MM.1S (cell line): ENCODE measurements around the gene PTPRG.

ENCODE experiments used
- DNase-seq: peaks from one replicate; pipeline ENCODE4 v3.0.0-alpha.2; 2015
- H2AFZ ChIP-seq: fragments of 300-600 bp; sonication (generic); 2 replicates; pipeline ENCODE4 v1.6.0; 2016; ENCODE audit warnings: antibody characterized with exemption, low read length
- H3F3A ChIP-seq: fragments of 300-600 bp; sonication (generic); 2 replicates; pipeline ENCODE4 v1.6.1; 2016; ENCODE audit warnings: mild to moderate bottlenecking, antibody characterized with exemption, low read length, moderate library complexity, mixed read lengths; ENCODE audit not compliant: insufficient read depth
- H3K27ac ChIP-seq: fragments of 300-600 bp; sonication (generic); 2 replicates; pipeline ENCODE4 v1.5.1; 2016; ENCODE audit warnings: mild to moderate bottlenecking, low read length
- H3K27me3 ChIP-seq: fragments of 300-600 bp; sonication (generic); replicated peaks from 2 replicates; pipeline ENCODE4 v1.6.0; 2016; ENCODE audit warnings: low read length; ENCODE audit not compliant: insufficient read depth
- H3K36me3 ChIP-seq: fragments of 300-600 bp; sonication (generic); replicated peaks from 2 replicates; pipeline ENCODE4 v1.6.1; 2016; ENCODE audit warnings: mild to moderate bottlenecking, low read length, mixed read lengths; ENCODE audit not compliant: insufficient read depth
- H3K4me1 ChIP-seq: fragments of 300-600 bp; sonication (generic); 2 replicates; pipeline ENCODE4 v1.6.1; 2016; ENCODE audit warnings: low read length, mixed read lengths
- H3K4me2 ChIP-seq: fragments of 300-600 bp; sonication (generic); 2 replicates; pipeline ENCODE4 v1.6.0; 2016; ENCODE audit warnings: low read depth, low read length
- H3K4me3 ChIP-seq: fragments of 300-600 bp; sonication (generic); 2 replicates; pipeline ENCODE4 v1.5.1; 2016; ENCODE audit warnings: low read length, mixed read lengths
- H3K79me2 ChIP-seq: fragments of 300-600 bp; sonication (generic); 2 replicates; pipeline ENCODE4 v1.6.1; 2016; ENCODE audit warnings: mixed run types, low read length, mixed read lengths
- H3K9ac ChIP-seq: fragments of 300-600 bp; sonication (generic); 2 replicates; pipeline ENCODE4 v1.6.1; 2016; ENCODE audit warnings: low read length, mixed read lengths
- H3K9me2 ChIP-seq: fragments of 300-600 bp; sonication (generic); replicated peaks from 2 replicates; pipeline ENCODE4 v1.6.1; 2016; ENCODE audit warnings: mild to moderate bottlenecking, low read length, mixed read lengths; ENCODE audit not compliant: insufficient read depth
- H3K9me3 ChIP-seq: fragments of 300-600 bp; sonication (generic); replicated peaks from 2 replicates; pipeline ENCODE4 v1.6.1; 2016; ENCODE audit warnings: mild to moderate bottlenecking, low read length, mixed read lengths; ENCODE audit not compliant: insufficient read depth
- H4K20me1 ChIP-seq: fragments of 300-600 bp; sonication (generic); 2 replicates; pipeline ENCODE4 v1.6.1; 2016; ENCODE audit warnings: mild to moderate bottlenecking, low read length, moderate library complexity, mixed read lengths; ENCODE audit not compliant: insufficient read depth
- EZH2 ChIP-seq: fragments of 300-600 bp; sonication (generic); optimal IDR thresholded peaks from 2 replicates; pipeline ENCODE3; 2017; ENCODE audit warnings: low read depth, mild to moderate bottlenecking, antibody characterized with exemption, low read length, mixed read lengths
- EZH2phosphoT487 ChIP-seq: fragments of 300-600 bp; sonication (generic); IDR thresholded peaks from 2 replicates; pipeline ENCODE4 v1.6.1; 2018; ENCODE audit warnings: antibody characterized with exemption, low read length
- TF ChIP-seq, protein P1 (sequence below): fragments of 300-600 bp; sonication (generic); IDR thresholded peaks from 2 replicates; pipeline ENCODE4 v1.5.1; 2016; ENCODE audit warnings: antibody characterized with exemption, low read length, mixed read lengths

PTPRG gene

DNA sequence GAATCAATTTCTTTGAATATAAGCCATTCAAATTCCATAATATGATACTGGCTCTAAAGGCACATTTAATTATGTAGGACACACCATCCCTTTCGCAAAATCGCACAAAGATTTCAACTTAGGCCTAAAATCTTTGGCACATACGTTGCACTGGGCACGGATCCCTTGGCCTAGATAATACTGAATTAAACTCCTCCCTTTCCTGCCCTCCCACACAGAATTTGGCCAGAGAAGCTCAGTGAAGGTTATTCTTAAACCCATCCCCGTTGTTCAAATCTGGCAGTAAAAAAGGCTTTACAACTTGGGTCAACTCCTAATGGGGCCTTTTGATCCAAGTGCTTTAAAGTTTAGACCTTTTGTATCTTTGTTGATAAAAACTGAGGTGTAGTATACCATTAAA is 247.2 kb downstream of the PTPRG start:
- no peak overlapping the region for H2AFZ ChIP-seq
- peaks cover 6% of the 10 kb centered on the region; the same call in 1 of the 2 replicates for H3K79me2 ChIP-seq
- H3K27ac ChIP-seq, result no peak overlapping the region
- H3F3A ChIP-seq, result no peaks in the 10 kb centered on the region
- no peaks in the 10 kb centered on the region for H3K36me3 ChIP-seq
- no peak for DNase-seq
- TF ChIP-seq, protein P1, sequence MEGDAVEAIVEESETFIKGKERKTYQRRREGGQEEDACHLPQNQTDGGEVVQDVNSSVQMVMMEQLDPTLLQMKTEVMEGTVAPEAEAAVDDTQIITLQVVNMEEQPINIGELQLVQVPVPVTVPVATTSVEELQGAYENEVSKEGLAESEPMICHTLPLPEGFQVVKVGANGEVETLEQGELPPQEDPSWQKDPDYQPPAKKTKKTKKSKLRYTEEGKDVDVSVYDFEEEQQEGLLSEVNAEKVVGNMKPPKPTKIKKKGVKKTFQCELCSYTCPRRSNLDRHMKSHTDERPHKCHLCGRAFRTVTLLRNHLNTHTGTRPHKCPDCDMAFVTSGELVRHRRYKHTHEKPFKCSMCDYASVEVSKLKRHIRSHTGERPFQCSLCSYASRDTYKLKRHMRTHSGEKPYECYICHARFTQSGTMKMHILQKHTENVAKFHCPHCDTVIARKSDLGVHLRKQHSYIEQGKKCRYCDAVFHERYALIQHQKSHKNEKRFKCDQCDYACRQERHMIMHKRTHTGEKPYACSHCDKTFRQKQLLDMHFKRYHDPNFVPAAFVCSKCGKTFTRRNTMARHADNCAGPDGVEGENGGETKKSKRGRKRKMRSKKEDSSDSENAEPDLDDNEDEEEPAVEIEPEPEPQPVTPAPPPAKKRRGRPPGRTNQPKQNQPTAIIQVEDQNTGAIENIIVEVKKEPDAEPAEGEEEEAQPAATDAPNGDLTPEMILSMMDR, result no peak
- TF ChIP-seq EZH2, result no peak
- no peak overlapping the region for H3K4me2 ChIP-seq
- H3K9me2 ChIP-seq, result no peaks in the 10 kb centered on the region
- no peaks in the 10 kb centered on the region for H3K4me1 ChIP-seq
- no peaks in the 10 kb centered on the region for H3K27me3 ChIP-seq
- H3K9ac ChIP-seq, result no peak overlapping the region
- H4K20me1 ChIP-seq, result no peaks in the 10 kb centered on the region
- H3K4me3 ChIP-seq, result no peak overlapping the region
- H3K9me3 ChIP-seq, result no peaks in the 10 kb centered on the region

DNA sequence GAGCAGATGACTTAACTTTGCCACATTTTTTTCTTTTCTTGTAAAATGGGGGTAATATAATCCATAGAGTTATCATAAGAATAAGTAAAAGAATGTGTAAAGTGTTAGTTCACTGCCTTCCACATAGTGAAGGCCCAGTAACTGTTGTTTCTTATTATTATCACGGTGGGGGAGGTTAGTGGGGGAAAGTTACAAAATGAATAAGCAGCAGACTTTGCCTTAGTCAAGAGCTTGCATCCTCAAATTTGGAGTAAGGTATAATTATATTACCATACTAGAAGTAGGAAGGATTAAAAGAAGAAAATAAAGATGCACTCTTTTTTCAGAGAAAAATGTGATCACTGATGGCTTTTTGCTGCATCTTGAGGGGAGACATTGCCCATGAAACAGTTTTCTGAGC is 247.6 kb downstream of the PTPRG start:
- Histone ChIP-seq H3F3A (no peaks in the 10 kb centered on the region), H4K20me1 (no peaks in the 10 kb centered on the region), H3K79me2 (peaks cover 6% of the 10 kb centered on the region; the same call in 1 of the 2 replicates), H2AFZ (no peak overlapping the region), H3K4me1 (no peaks in the 10 kb centered on the region; the same call in 1 of the 2 replicates), H3K27me3 (no peaks in the 10 kb centered on the region), H3K9me3 (no peaks in the 10 kb centered on the region), H3K9ac (no peak overlapping the region), H3K27ac (no peak overlapping the region), H3K36me3 (no peaks in the 10 kb centered on the region), H3K9me2 (no peaks in the 10 kb centered on the region), H3K4me3 (no peak overlapping the region), H3K4me2 (no peak overlapping the region)
- TF ChIP-seq, protein P1, result no peak
- TF ChIP-seq EZH2, result no peak
- TF ChIP-seq EZH2phosphoT487, result no peak
- no peak for DNase-seq

- TF ChIP-seq EZH2phosphoT487 (no peak), EZH2 (no peak)
- TF ChIP-seq, protein P1, result no peak
- no peak for DNase-seq
These were observed 248.5 kb downstream of the PTPRG start for GRCh38 chr3:61809879-61810278.

More at GRCh38 chr3:61809879-61810278, 248.5 kb downstream of the PTPRG start:
- no peak overlapping the region for H3K9ac ChIP-seq
- H3F3A ChIP-seq, result no peaks in the 10 kb centered on the region
- H4K20me1 ChIP-seq, result no peaks in the 10 kb centered on the region
- H3K9me2 ChIP-seq, result no peaks in the 10 kb centered on the region
- H3K27me3 ChIP-seq, result no peaks in the 10 kb centered on the region
- H3K4me3 ChIP-seq, result no peak overlapping the region
- no peak overlapping the region for H3K4me2 ChIP-seq
- no peaks in the 10 kb centered on the region for H3K9me3 ChIP-seq
- H2AFZ ChIP-seq, result no peak overlapping the region
- peaks cover 6% of the 10 kb centered on the region; the same call in 1 of the 2 replicates for H3K79me2 ChIP-seq
- H3K4me1 ChIP-seq, result peaks cover 9% of the 10 kb centered on the region
- H3K36me3 ChIP-seq, result no peaks in the 10 kb centered on the region
- no peak overlapping the region for H3K27ac ChIP-seq
